Measurements from ENCODE around the gene CABLES1. TPM values are rescaled to one million over a fixed set of nuclear protein-coding genes. Genes with fewer than 3 reads are reported as not detected.

CABLES1 gene
- polyA plus RNA-seq, 1 of the 3 experiments (the other 2 are of a cell fraction): 2.2 TPM

DNA sequence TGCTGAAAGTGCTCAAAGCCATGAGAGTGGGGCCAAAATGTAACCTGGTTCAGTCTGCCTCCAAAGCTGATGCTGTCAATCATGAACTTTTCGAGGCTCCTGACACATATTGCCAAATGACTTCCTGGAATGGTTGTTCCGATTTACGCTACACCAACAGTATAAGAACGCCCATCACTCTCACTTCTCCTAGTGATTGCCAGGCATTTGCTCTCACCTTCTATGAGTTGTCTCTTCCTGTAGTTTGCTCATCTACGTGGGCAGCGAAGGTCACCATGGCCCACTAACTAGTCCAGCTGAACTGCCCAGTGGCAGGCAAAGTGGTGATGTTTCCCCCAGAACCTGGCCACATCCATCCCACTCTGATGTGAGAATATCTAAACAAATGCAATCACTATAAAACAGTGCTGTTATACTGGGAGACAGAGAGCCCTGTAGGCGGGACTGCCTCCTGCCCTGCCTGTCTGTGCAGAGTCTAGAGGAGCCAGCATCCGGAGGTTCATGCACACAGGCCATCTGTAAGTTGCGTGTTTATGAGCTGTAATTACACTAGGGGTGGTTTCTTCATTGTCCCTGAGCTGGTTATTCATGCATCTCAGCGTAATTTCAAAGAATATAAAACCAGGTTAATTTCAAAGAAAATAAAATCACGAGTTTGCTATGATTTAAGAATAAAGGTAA lies 8.8 kb upstream of the CABLES1 start:
- Histone ChIP-seq H3K27me3 (ENCODE audit: insufficient read depth) (no peaks in the 10 kb centered on the region), H3K4me1 (ENCODE audit: control insufficient read depth in 1 of 2, insufficient read depth in 2 of 2, low read depth in 1 of 2, low read length in 1 of 2) (no peaks in the 10 kb centered on the region; a peak in 1 of 4 replicates), H3K79me2 (ENCODE audit: insufficient read depth) (no peaks in the 10 kb centered on the region), H3K36me3 (replicated peaks in 1 of 2; ENCODE audit: control insufficient read depth in 1 of 2, insufficient read depth in 2 of 2, low read length in 1 of 2) (no peaks in the 10 kb centered on the region), H3K9ac (no peak overlapping the region), H4K20me1 (ENCODE audit: insufficient read depth) (no peaks in the 10 kb centered on the region), H3K4me2 (no peak overlapping the region), H3K27ac (ENCODE audit: low read depth in 2 of 2, low read length in 1 of 2) (no peak overlapping the region), H3K9me3 (no peaks in the 10 kb centered on the region), H3K4me3 (ENCODE audit: low read depth in 2 of 2, low read length in 1 of 2) (no peak overlapping the region), H3F3A (replicated peaks; ENCODE audit: insufficient read depth) (no peaks in the 10 kb centered on the region), H2AFZ (ENCODE audit: low read depth) (no peak overlapping the region), H3K9me2 (no peaks in the 10 kb centered on the region)
- ChIA-PET POLR2A (interaction anchor here (0.6 kb wide), 1 partner anchor 265 kb away, joined by 5 read pairs; no protein-coding TSS in a partner anchor), CTCF (interaction anchor here (0.8 to 12.0 kb wide), 9 partner anchors 17 to 335 kb away, joined by 3 to 149 read pairs (median 4); no protein-coding TSS in a partner anchor)
- no peak for DNase-seq
- 80% methylated on average over 10 of the region's 11 CpGs for WGBS (ENCODE audit: low lambda C conversion rate)
- TF ChIP-seq RCOR1 (IDR thresholded peaks at IDR 0.05; ENCODE audit: low read length) (no peak), EZH2phosphoT487 (IDR thresholded peaks at IDR 0.05; ENCODE audit: borderline replicate concordance, low read depth) (no peak), GATA2 (CRISPR knock-in tag; IDR thresholded peaks at IDR 0.05) (no peak), TEAD4 (IDR thresholded peaks at IDR 0.05; ENCODE audit: borderline replicate concordance, insufficient read depth) (no peak)
- TF ChIP-seq, protein P1, sequence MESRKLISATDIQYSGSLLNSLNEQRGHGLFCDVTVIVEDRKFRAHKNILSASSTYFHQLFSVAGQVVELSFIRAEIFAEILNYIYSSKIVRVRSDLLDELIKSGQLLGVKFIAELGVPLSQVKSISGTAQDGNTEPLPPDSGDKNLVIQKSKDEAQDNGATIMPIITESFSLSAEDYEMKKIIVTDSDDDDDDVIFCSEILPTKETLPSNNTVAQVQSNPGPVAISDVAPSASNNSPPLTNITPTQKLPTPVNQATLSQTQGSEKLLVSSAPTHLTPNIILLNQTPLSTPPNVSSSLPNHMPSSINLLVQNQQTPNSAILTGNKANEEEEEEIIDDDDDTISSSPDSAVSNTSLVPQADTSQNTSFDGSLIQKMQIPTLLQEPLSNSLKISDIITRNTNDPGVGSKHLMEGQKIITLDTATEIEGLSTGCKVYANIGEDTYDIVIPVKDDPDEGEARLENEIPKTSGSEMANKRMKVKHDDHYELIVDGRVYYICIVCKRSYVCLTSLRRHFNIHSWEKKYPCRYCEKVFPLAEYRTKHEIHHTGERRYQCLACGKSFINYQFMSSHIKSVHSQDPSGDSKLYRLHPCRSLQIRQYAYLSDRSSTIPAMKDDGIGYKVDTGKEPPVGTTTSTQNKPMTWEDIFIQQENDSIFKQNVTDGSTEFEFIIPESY (IDR thresholded peaks at IDR 0.05; ENCODE audit: borderline replicate concordance, low read depth): no peak
- TF ChIP-seq, protein P2, sequence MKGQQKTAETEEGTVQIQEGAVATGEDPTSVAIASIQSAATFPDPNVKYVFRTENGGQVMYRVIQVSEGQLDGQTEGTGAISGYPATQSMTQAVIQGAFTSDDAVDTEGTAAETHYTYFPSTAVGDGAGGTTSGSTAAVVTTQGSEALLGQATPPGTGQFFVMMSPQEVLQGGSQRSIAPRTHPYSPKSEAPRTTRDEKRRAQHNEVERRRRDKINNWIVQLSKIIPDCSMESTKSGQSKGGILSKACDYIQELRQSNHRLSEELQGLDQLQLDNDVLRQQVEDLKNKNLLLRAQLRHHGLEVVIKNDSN (IDR thresholded peaks at IDR 0.05; ENCODE audit: borderline replicate concordance, low read depth): no peak

- Histone ChIP-seq H4K20me1 (ENCODE audit: insufficient read depth) (no peaks in the 10 kb centered on the region), H3K4me3 (ENCODE audit: low read depth in 2 of 2, low read length in 1 of 2) (no peak overlapping the region), H3F3A (replicated peaks; ENCODE audit: insufficient read depth) (no peaks in the 10 kb centered on the region), H3K9me3 (no peaks in the 10 kb centered on the region), H3K9me2 (no peaks in the 10 kb centered on the region), H3K27me3 (ENCODE audit: insufficient read depth) (no peaks in the 10 kb centered on the region), H3K27ac (ENCODE audit: low read depth in 2 of 2, low read length in 1 of 2) (no peak overlapping the region), H3K36me3 (replicated peaks in 1 of 2; ENCODE audit: control insufficient read depth in 1 of 2, insufficient read depth in 2 of 2, low read length in 1 of 2) (no peaks in the 10 kb centered on the region), H3K4me1 (ENCODE audit: control insufficient read depth in 1 of 2, insufficient read depth in 2 of 2, low read depth in 1 of 2, low read length in 1 of 2) (no peaks in the 10 kb centered on the region; a peak in 1 of 4 replicates), H2AFZ (ENCODE audit: low read depth) (no peak overlapping the region), H3K9ac (no peak overlapping the region), H3K79me2 (ENCODE audit: insufficient read depth) (no peaks in the 10 kb centered on the region), H3K4me2 (no peak overlapping the region)
- ChIA-PET CTCF (interaction anchor here (0.8 to 12.0 kb wide), 7 partner anchors 74 to 313 kb away, joined by 3 to 149 read pairs (median 4); no protein-coding TSS in a partner anchor), POLR2A (no interaction called here)
- WGBS (ENCODE audit: low lambda C conversion rate): 75% methylated on average over 6 of the region's 6 CpGs
- no peak for DNase-seq
- no peak for TF ChIP-seq NRF1 (IDR thresholded peaks at IDR 0.05; ENCODE audit: low read depth, low read length)
- TF ChIP-seq PBX3 (IDR thresholded peaks at IDR 0.05): no peak
- no peak for TF ChIP-seq MXI1 (IDR thresholded peaks at IDR 0.05; ENCODE audit: low read depth, low read length)
- no peak for TF ChIP-seq RFX5 (IDR thresholded peaks at IDR 0.05; ENCODE audit: low read length)
- TF ChIP-seq TCF12 (IDR thresholded peaks at IDR 0.05): no peak
- TF ChIP-seq EP300 (IDR thresholded peaks at IDR 0.05; ENCODE audit: borderline replicate concordance in 1 of 2, low read depth in 1 of 2, low read length in 1 of 2): no peak
- TF ChIP-seq REST (IDR thresholded peaks at IDR 0.05; ENCODE audit: low read depth, low read length): no peak
- TF ChIP-seq JUND (IDR thresholded peaks at IDR 0.05): no peak
- no peak for TF ChIP-seq CTCF (IDR thresholded peaks at IDR 0.05)
- TF ChIP-seq FOXM1 (IDR thresholded peaks at IDR 0.05; ENCODE audit: low read depth): no peak
- no peak for TF ChIP-seq RCOR1 (IDR thresholded peaks at IDR 0.05; ENCODE audit: low read length)
These were observed 8.2 kb upstream of the CABLES1 start for GRCh38 chr18:23127090-23127489.
